Upper lobe of left lung (tissue), 6 donors: ENCODE data around the gene HTR5A. TPM values are rescaled to one million over a fixed set of nuclear protein-coding genes. Genes with fewer than 3 reads are reported as not detected.

Experiments
- ATAC-seq, 2 donors: fragments of 200-7000 bp; cut with Tn5 transposase; one replicate each; pipeline ENCODE4 v1.9.1; 2022; ENCODE audit warnings: mild to moderate bottlenecking in 2 of 2, moderate library complexity in 2 of 2; ENCODE audit not compliant: low FRiP score in 2 of 2
- DNase-seq, 2 donors: peaks; one replicate each; pipeline ENCODE4 v3.0.0-alpha.2; 2019 to 2020
- H3K27ac ChIP-seq, 4 donors: fragments of 200-600 bp; sonication (generic); one replicate each; pipeline ENCODE4 v1.5.1; 2016 to 2019
- H3K27me3 ChIP-seq, 4 donors: fragments of 200-600 bp; sonication (generic); one replicate each; pipeline ENCODE4 v1.5.1; 2017 to 2019
- H3K36me3 ChIP-seq, 4 donors: fragments of 200-600 bp; sonication (generic); one replicate each; pipeline ENCODE4 v1.5.1; 2016 to 2019
- H3K4me1 ChIP-seq, 4 donors: fragments of 200-600 bp; sonication (generic); one replicate each; pipeline ENCODE4 v1.5.1; 2018 to 2019
- H3K4me3 ChIP-seq, 4 donors: fragments of 200-600 bp; sonication (generic); one replicate each; pipeline ENCODE4 v1.5.1; 2017 to 2019; ENCODE audit warnings: mild to moderate bottlenecking in 2 of 4, moderate library complexity in 1 of 4
- H3K9me3 ChIP-seq, 4 donors: fragments of 200-600 bp; sonication (generic); one replicate each; pipeline ENCODE4 v1.5.1; 2018 to 2019
- CTCF ChIP-seq, 6 experiments: fragments of 450-650 bp in 4 of 6; fragments of 200-600 bp in 2 of 6; sonication (generic) in 2 of 6; IDR thresholded peaks; one replicate each; pipeline ENCODE4 v1.5.1; 2016 to 2019; ENCODE audit warnings: antibody characterized with exemption in 6 of 6
- EP300 ChIP-seq, 4 donors: sonication (generic); formaldehyde crosslinking; IDR thresholded peaks; one replicate each; pipeline ENCODE4 v1.5.1; 2017; ENCODE audit warnings: antibody characterized with exemption in 4 of 4, control low read depth in 2 of 4
- POLR2A ChIP-seq, 4 donors: fragments of 450-650 bp; IDR thresholded peaks; one replicate each; pipeline ENCODE4 v1.5.1; 2016 to 2017; ENCODE audit warnings: antibody characterized with exemption in 4 of 4, mild to moderate bottlenecking in 2 of 4
- POLR2AphosphoS5 ChIP-seq, 2 donors: sonication (generic); formaldehyde crosslinking; IDR thresholded peaks; one replicate each; pipeline ENCODE4 v1.5.1; 2017; ENCODE audit warnings: antibody characterized with exemption in 2 of 2
- WGBS, 2 donors: methylation state at CpG; one replicate each; pipeline ENCODE4 v1.1.5; 2017 to 2018; 5-methylcytosine and 5-hydroxymethylcytosine counted together
- total RNA-seq, 6 donors: library from RNA; depleted of rRNA in 4 of 6; stranded (reverse); fragments of >200 nt in 4 of 6; gene quantifications; one replicate each; pipeline versions ENCODE4 v1.1.0 to v1.2.1, GENCODE V29; 2016 to 2021
- donor health status: DM: no; HTN: no; CAD: no; lungs with moderate emphysema.
- donor health status: DM: no; HTN: yes; CAD: no; lungs with severe emphysema.

Gene HTR5A
- total RNA-seq, 6 donors from 2014 or later = not detected

DNA sequence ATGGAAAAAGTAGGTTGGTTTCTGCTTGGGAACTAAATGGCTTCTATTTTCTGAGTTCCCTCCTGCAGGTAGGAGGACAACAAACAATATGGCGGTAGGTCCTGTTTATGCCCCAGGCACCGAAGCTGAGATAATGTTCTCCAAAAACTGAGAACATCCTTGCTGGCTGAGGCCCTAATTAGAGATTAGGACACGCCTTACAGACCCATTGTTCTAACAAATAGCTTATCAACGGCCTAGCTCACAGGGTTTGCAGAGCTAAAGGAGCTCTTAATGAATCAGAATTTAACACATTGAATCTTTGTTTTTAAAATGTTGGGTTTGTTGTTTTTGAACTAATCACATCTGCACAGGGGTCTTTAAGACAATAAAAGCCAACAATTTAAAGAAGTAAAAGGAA lies 37.0 kb downstream of the HTR5A start:
- Histone ChIP-seq H3K27me3 (no peaks in the 10 kb centered on the region), H3K4me1 (no peaks in the 10 kb centered on the region), H3K36me3 (no peaks in the 10 kb centered on the region), H3K27ac (no peak overlapping the region), H3K9me3 (no peaks in the 10 kb centered on the region), H3K4me3 (no peak overlapping the region)
- WGBS, 2 donors = 45 to 65% methylated on average over 4 of the region's 4 CpGs
- ATAC-seq = no peak
- no peak for DNase-seq
- TF ChIP-seq EP300 (IDR thresholded peaks at IDR 0.05) (no peak), POLR2AphosphoS5 (IDR thresholded peaks at IDR 0.05) (no peak), CTCF (IDR thresholded peaks at IDR 0.05) (no peak)

GRCh38 chr7:155108144-155108901 lies 38.2 kb downstream of the HTR5A start:
- Histone ChIP-seq H3K4me1 (no peaks in the 10 kb centered on the region), H3K4me3 (no peak overlapping the region), H3K9me3 (no peaks in the 10 kb centered on the region), H3K27me3 (no peaks in the 10 kb centered on the region), H3K27ac (no peak overlapping the region), H3K36me3 (no peaks in the 10 kb centered on the region)
- 71% methylated on average over 20 of the region's 20 CpGs for whole genome bisulfite sequencing, 2 donors
- TF ChIP-seq CTCF (IDR thresholded peaks at IDR 0.05) = no peak
- no peak for TF ChIP-seq EP300 (IDR thresholded peaks at IDR 0.05)
- no peak for TF ChIP-seq POLR2A (IDR thresholded peaks at IDR 0.05)
- no peak for TF ChIP-seq POLR2AphosphoS5 (IDR thresholded peaks at IDR 0.05)
- no peak for ATAC-seq
- peak in 1 of 2 donors; percentile 40 for DNase-seq

DNA sequence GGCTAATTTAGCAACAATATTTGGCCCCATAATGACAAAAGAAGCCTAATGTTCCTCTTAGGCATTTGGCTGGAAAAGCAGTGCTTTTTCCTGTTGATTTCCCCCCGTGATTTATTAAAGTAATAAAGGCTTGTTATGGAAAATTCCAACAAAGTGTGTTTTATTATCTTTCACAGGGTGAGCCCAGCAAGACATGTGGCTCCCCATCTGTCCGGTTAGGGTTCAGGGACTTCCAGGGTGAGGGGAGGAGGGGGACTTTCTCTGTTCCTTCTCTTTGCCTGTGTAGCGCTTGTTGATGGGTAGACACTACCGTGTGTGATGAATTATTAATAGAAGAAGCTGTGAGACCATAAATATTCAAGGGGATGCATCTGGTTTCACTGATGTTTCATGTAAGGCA lies 39.0 kb downstream of the HTR5A start:
- WGBS, 2 donors = 52 to 61% methylated on average over 4 of the region's 4 CpGs
- H3K36me3 ChIP-seq = no peaks in the 10 kb centered on the region
- no peaks in the 10 kb centered on the region for H3K4me1 ChIP-seq
- no peak overlapping the region for H3K27ac ChIP-seq
- no peak for DNase-seq
- no peaks in the 10 kb centered on the region for H3K27me3 ChIP-seq
- no peak for ATAC-seq
- no peaks in the 10 kb centered on the region for H3K9me3 ChIP-seq
- TF ChIP-seq CTCF (IDR thresholded peaks at IDR 0.05) (no peak), POLR2A (IDR thresholded peaks at IDR 0.05) (no peak), EP300 (IDR thresholded peaks at IDR 0.05) (no peak), POLR2AphosphoS5 (IDR thresholded peaks at IDR 0.05) (no peak)
- H3K4me3 ChIP-seq = no peak overlapping the region

DNA sequence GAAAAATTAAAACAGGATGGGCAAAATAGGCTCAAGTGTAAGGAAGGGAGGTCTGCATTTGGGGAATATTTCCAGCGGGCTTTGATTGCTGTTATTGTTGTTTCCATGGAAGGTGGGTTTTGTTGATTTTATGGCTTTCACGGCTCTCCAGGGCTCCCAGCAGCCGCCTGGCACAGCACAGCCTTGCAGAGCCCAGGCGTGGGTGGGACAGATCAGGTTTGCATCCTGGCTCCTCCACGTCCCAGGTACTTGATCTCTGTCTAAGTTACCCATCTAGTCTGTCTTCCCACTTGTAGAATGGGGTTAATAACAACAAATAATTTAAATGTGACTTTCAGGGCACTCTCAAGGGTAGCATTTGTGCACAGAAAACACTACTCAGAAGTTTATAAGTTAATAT lies 45.2 kb downstream of the HTR5A start:
- Histone ChIP-seq H3K4me1 (no peaks in the 10 kb centered on the region), H3K4me3 (no peak overlapping the region), H3K27me3 (no peaks in the 10 kb centered on the region), H3K36me3 (no peaks in the 10 kb centered on the region), H3K9me3 (peaks cover 0 to 7% (median 5%) of the 10 kb centered on the region in 4 donors), H3K27ac (no peak overlapping the region)
- DNase-seq (peak in 1 of 2 donors; percentile 57), ATAC-seq (no peak)
- 63 to 75% methylated on average over 5 of the region's 5 CpGs for WGBS, 2 donors
- no peak for TF ChIP-seq POLR2AphosphoS5 (IDR thresholded peaks at IDR 0.05)
- TF ChIP-seq POLR2A (IDR thresholded peaks at IDR 0.05) = no peak
- TF ChIP-seq EP300 (IDR thresholded peaks at IDR 0.05) = no peak
- TF ChIP-seq CTCF (IDR thresholded peaks at IDR 0.05) = no peak
